Suprapubic skin (tissue), 3 donors: ENCODE data around the gene HOXC9.

ENCODE experiments used
- CTCF ChIP-seq, 2 donors: fragments of 200-600 bp in 1 of 2; fragments of 450-650 bp in 1 of 2; sonication (generic) in 1 of 2; IDR thresholded peaks; one replicate each; pipeline ENCODE4 v1.5.1; 2016 to 2019; ENCODE audit warnings: antibody characterized with exemption in 2 of 2, mild to moderate bottlenecking in 1 of 2, moderate library complexity in 1 of 2
- EP300 ChIP-seq: sonication (generic); formaldehyde crosslinking; IDR thresholded peaks from one replicate; pipeline ENCODE4 v1.6.1; 2017; ENCODE audit warnings: antibody characterized with exemption

- TF ChIP-seq CTCF (IDR thresholded peaks at IDR 0.05) (no peak), EP300 (no peak)
These were observed 36.3 kb upstream of the HOXC9 start for GRCh38 chr12:53963434-53964314.
